Caco-2 (cell line): Measurements from ENCODE around the gene MC1R. TPM values are rescaled to one million over a fixed set of nuclear protein-coding genes. Genes with fewer than 3 reads are reported as not detected.
A peak's percentile ranks its signal among the peaks of the same experiment; 100 is the strongest.

Source experiments
- Bru-seq: library from RNA; stranded (reverse); fragments of 400-500 nt; gene quantifications from one replicate; lab custom pipeline; 2021; lab: Mats Ljungman, UMichigan
- BruChase-seq, 2 experiments: library from RNA; stranded (reverse); fragments of 400-500 nt; gene quantifications; one replicate each; lab custom pipeline; 2021; lab: Mats Ljungman, UMichigan
- BruUV-seq: library from RNA; stranded (reverse); fragments of 400-500 nt; replicated peaks from 2 replicates; lab custom pipeline; 2021; lab: Mats Ljungman, UMichigan
- CTCF ChIA-PET: fragments of 300-600 bp; sonication (Branson Sonifier 250); formaldehyde crosslinking; loops from one replicate; lab custom pipeline; 2022; ENCODE audit warnings: antibody characterized with exemption; lab: Charles Lee
- POLR2A ChIA-PET: fragments of 300-600 bp; sonication (Branson Sonifier 250); formaldehyde crosslinking; loops from one replicate; lab custom pipeline; 2022; ENCODE audit warnings: antibody characterized with exemption; lab: Charles Lee
- DNase-seq, 2 experiments: peaks; one replicate each; pipeline versions ENCODE4 v3.0.0 to v3.0.0-alpha.2; 2020 to 2022
- H3K27me3 ChIP-seq: replicated peaks from 2 replicates; pipeline ENCODE4 v1.6.0; 2011; ENCODE audit warnings: low read length; ENCODE audit not compliant: control insufficient read depth, insufficient read depth
- H3K36me3 ChIP-seq: 2 replicates; pipeline ENCODE4 v1.5.1; 2011; ENCODE audit warnings: low read length; ENCODE audit not compliant: control insufficient read depth, insufficient read depth
- H3K4me1 ChIP-seq: fragments of 250-450 bp; sonication (Bioruptor Pico); 2 replicates; pipeline ENCODE4 v1.5.1; 2020; ENCODE audit warnings: mild to moderate bottlenecking
- H3K4me3 ChIP-seq: 2 replicates; pipeline ENCODE4 v1.5.1; 2011; ENCODE audit warnings: low read depth, mild to moderate bottlenecking, control low read depth, low read length
- H3K9me3 ChIP-seq: fragments of 250-450 bp; sonication (Bioruptor Pico); 2 replicates; pipeline ENCODE4 v1.5.1; 2020; ENCODE audit warnings: mild to moderate bottlenecking, moderate library complexity
- H3K27ac Mint-ChIP-seq: one replicate; pipeline ENCODE4 v1.8.0; 2022; ENCODE audit warnings: mixed read lengths; ENCODE audit not compliant: unreplicated experiment
- H3K27me3 Mint-ChIP-seq: one replicate; pipeline ENCODE4 v1.8.0; 2022; ENCODE audit warnings: mixed read lengths; ENCODE audit not compliant: insufficient read depth, unreplicated experiment
- H3K36me3 Mint-ChIP-seq: one replicate; pipeline ENCODE4 v1.8.0; 2022; ENCODE audit warnings: mild to moderate bottlenecking, mixed read lengths; ENCODE audit not compliant: insufficient read depth, unreplicated experiment
- H3K4me1 Mint-ChIP-seq: one replicate; pipeline ENCODE4 v1.8.0; 2022; ENCODE audit warnings: low read depth, mixed read lengths; ENCODE audit not compliant: unreplicated experiment
- H3K4me3 Mint-ChIP-seq: one replicate; pipeline ENCODE4 v1.8.0; 2022; ENCODE audit warnings: mild to moderate bottlenecking, moderate library complexity, mixed read lengths; ENCODE audit not compliant: unreplicated experiment
- H3K9me3 Mint-ChIP-seq: one replicate; pipeline ENCODE4 v1.8.0; 2022; ENCODE audit warnings: mixed read lengths; ENCODE audit not compliant: unreplicated experiment
- CTCF ChIP-seq, 2 experiments: fragments of 200-600 bp in 1 of 2; IDR thresholded peaks; 1 replicate in 1 of 2; 2 replicates in 1 of 2; pipeline versions ENCODE4 v1.5.1 to v1.8.0; 2011 to 2022; ENCODE audit warnings: antibody characterized with exemption in 1 of 2, control low read depth in 1 of 2, inconsistent platforms in 1 of 2, low read depth in 1 of 2, low read length in 1 of 2, mild to moderate bottlenecking in 1 of 2, moderate library complexity in 1 of 2; ENCODE audit not compliant: insufficient read depth in 1 of 2, severe bottlenecking in 1 of 2, unreplicated experiment in 1 of 2
- intact Hi-C: fragments of 100-400 bp; cut with micrococcal nuclease; formaldehyde crosslinking; loops from one replicate; pipeline ENCODE4 v1.10.0; 2022; ENCODE audit not compliant: unreplicated experiment
- long read RNA-seq: library from polyadenylated mRNA; stranded (forward); transcript quantifications from one replicate; pipeline ENCODE4 v2.0.0, GENCODE V29; 2022
- total RNA-seq: library from RNA; stranded (reverse); gene quantifications from 2 replicates; pipeline ENCODE4 v1.2.3, GENCODE V29; 2022

MC1R gene
- 5.6 and 6.5 TPM in 2 replicates for total RNA-seq
- percentile 42 among the genes with signal in this experiment for Bru-seq, nascent RNA
- BruChase-seq, experiment 1, labeled RNA remaining after a 2-hour chase: percentile 54 among the genes with signal in this experiment
- BruChase-seq, experiment 2, labeled RNA remaining after a 6-hour chase: percentile 68 among the genes with signal in this experiment
- long read RNA-seq, transcript MC1R-202 (1 exons, 3,099 nt): major isoform, 6 of 6 reads
- long read RNA-seq, partial matches to known transcripts: 0 of 6 reads
- long read RNA-seq, other reads (novel, unspliced or antisense): 0 of 6 reads

DNA sequence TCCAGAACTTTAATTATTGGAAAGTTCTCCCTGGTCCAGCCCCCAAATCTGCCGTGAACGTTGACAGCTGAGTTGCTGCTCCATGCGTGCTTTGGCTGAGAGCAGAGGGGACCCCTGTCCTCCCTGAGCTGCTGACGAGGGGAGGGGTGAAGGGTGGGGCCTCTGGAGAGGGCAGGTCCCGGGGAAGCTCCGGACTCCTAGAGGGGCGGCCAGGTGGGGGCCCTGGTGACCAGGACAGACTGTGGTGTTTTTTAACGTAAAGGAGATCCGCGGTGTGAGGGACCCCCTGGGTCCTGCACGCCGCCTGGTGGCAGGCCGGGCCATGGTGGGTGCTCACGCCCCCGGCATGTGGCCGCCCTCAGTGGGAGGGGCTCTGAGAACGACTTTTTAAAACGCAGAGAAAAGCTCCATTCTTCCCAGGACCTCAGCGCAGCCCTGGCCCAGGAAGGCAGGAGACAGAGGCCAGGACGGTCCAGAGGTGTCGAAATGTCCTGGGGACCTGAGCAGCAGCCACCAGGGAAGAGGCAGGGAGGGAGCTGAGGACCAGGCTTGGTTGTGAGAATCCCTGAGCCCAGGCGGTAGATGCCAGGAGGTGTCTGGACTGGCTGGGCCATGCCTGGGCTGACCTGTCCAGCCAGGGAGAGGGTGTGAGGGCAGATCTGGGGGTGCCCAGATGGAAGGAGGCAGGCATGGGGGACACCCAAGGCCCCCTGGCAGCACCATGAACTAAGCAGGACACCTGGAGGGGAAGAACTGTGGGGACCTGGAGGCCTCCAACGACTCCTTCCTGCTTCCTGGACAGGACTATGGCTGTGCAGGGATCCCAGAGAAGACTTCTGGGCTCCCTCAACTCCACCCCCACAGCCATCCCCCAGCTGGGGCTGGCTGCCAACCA is at the start of gene MC1R:
Gene MC1R, plus strand, starts transcription at position 410 of the 895 bp plus-strand sequence. Its CDS starts 397 bp downstream, at position 807.
- H3K27ac Mint-ChIP-seq: peak within 1 kb of the TSS; percentile 67
- H3K27me3 Mint-ChIP-seq: no peaks in the 10 kb centered on the region
- ChIA-PET POLR2A (interaction anchor here (0.5 to 0.6 kb wide), 2 partner anchors 45 to 94 kb away, joined by 3 to 11 read pairs; partner anchors contain the start of gene TCF25), CTCF (interaction anchor here (0.6 to 2.0 kb wide), 10 partner anchors 8 to 218 kb away, joined by 3 to 10 read pairs (median 4); partner anchors contain the start of gene TCF25)
- no peaks in the 10 kb centered on the region for H3K27me3 ChIP-seq
- H3K9me3 ChIP-seq: no peaks in the 10 kb centered on the region
- intact Hi-C loops: no loop called here
- H3K4me1 Mint-ChIP-seq: peaks cover 6% of the 10 kb centered on the region
- H3K36me3 ChIP-seq: no peaks in the 10 kb centered on the region
- no TSS peak for BruUV-seq
- peak; percentile 77 to 83 for DNase-seq
- peak; percentile 76 to 93 for TF ChIP-seq CTCF (IDR thresholded peaks at IDR 0.05; ENCODE audit: insufficient read depth in 1 of 2, low read depth in 1 of 2, low read length in 1 of 2, severe bottlenecking in 1 of 2, unreplicated experiment in 1 of 2)
- H3K4me3 ChIP-seq: peak within 1 kb of the TSS; percentile 66
- no peaks in the 10 kb centered on the region for H3K9me3 Mint-ChIP-seq
- H3K4me3 Mint-ChIP-seq: peak within 1 kb of the TSS; percentile 92
- peaks cover 64% of the 10 kb centered on the region for H3K36me3 Mint-ChIP-seq
- peaks cover 24% of the 10 kb centered on the region for H3K4me1 ChIP-seq

- Mint-ChIP-seq H3K36me3 (peaks cover 36% of the 10 kb centered on the region), H3K27ac (no peak overlapping the region), H3K4me1 (peaks cover 1% of the 10 kb centered on the region), H3K9me3 (no peaks in the 10 kb centered on the region), H3K4me3 (peak overlapping the region; percentile 3), H3K27me3 (no peaks in the 10 kb centered on the region)
- peaks cover 18% of the 10 kb centered on the region; the same call in 1 of the 2 replicates for H3K9me3 ChIP-seq
- peaks cover 5% of the 10 kb centered on the region for H3K36me3 ChIP-seq
- intact Hi-C loops: no loop called here
- DNase-seq: peak in 1 of 2 experiments; percentile 37
- H3K4me3 ChIP-seq: no peak overlapping the region
- peaks cover 11% of the 10 kb centered on the region for H3K4me1 ChIP-seq
- CTCF ChIA-PET: interaction anchor here (0.5 kb wide), 1 partner anchor 72 kb away, joined by 5 read pairs; no protein-coding TSS in a partner anchor
- BruUV-seq: no TSS peak
- POLR2A ChIA-PET: no interaction called here
- no peaks in the 10 kb centered on the region for H3K27me3 ChIP-seq
- TF ChIP-seq CTCF (IDR thresholded peaks at IDR 0.05; ENCODE audit: insufficient read depth in 1 of 2, low read depth in 1 of 2, low read length in 1 of 2, severe bottlenecking in 1 of 2, unreplicated experiment in 1 of 2): no peak
Measured at GRCh38 chr16:89869911-89870310, 48.8 kb upstream of the MC1R start.

GRCh38 chr16:89870440-89870839 is 48.2 kb upstream of the MC1R start:
- intact Hi-C loops: no loop called here
- no peak overlapping the region for H3K4me3 ChIP-seq
- ChIA-PET CTCF (interaction anchor here (0.5 kb wide), 1 partner anchor 71 kb away, joined by 5 read pairs; no protein-coding TSS in a partner anchor), POLR2A (no interaction called here)
- no peak for DNase-seq
- no peaks in the 10 kb centered on the region for H3K27me3 Mint-ChIP-seq
- peaks cover 18% of the 10 kb centered on the region; the same call in 1 of the 2 replicates for H3K9me3 ChIP-seq
- peaks cover 5% of the 10 kb centered on the region for H3K36me3 ChIP-seq
- peaks cover 41% of the 10 kb centered on the region for H3K36me3 Mint-ChIP-seq
- H3K27ac Mint-ChIP-seq: no peak overlapping the region
- H3K27me3 ChIP-seq: no peaks in the 10 kb centered on the region
- no TSS peak for BruUV-seq
- TF ChIP-seq CTCF (IDR thresholded peaks at IDR 0.05; ENCODE audit: insufficient read depth in 1 of 2, low read depth in 1 of 2, low read length in 1 of 2, severe bottlenecking in 1 of 2, unreplicated experiment in 1 of 2): no peak
- H3K9me3 Mint-ChIP-seq: no peaks in the 10 kb centered on the region
- peaks cover 11% of the 10 kb centered on the region for H3K4me1 ChIP-seq
- no peak overlapping the region for H3K4me3 Mint-ChIP-seq
- H3K4me1 Mint-ChIP-seq: peaks cover 5% of the 10 kb centered on the region
